Hepatocyte (in vitro differentiated cells): ENCODE measurements around the gene ST14.

Experiments used
- CTCF ChIP-seq: fragments of 200-600 bp; sonication (generic); IDR thresholded peaks from 2 replicates; pipeline ENCODE4 v1.5.1; 2016; ENCODE audit warnings: antibody characterized with exemption, mild to moderate bottlenecking; ENCODE audit not compliant: poor library complexity
- EZH2 ChIP-seq: fragments of 200-600 bp; sonication (generic); IDR thresholded peaks from 2 replicates; pipeline ENCODE4 v1.6.1; 2016; ENCODE audit warnings: antibody characterized with exemption, mild to moderate bottlenecking, borderline replicate concordance

GRCh38 chr11:130212431-130212961 lies 52.9 kb downstream of the ST14 start:
- no peak for TF ChIP-seq CTCF
- no peak for TF ChIP-seq EZH2
